Measurements from ENCODE around the gene SERPINA5.

The SERPINA5 gene

GRCh38 chr14:94550041-94550440 is 31.2 kb upstream of the SERPINA5 start:
- no peak for DNase-seq (ENCODE audit: low read depth in 2 of 2)

- no peak for DNase-seq (ENCODE audit: low read depth in 2 of 2)
These were observed 25.2 kb upstream of the SERPINA5 start for GRCh38 chr14:94555991-94556390.

- no peak for DNase-seq (ENCODE audit: low read depth in 2 of 2)
These were observed 23.9 kb upstream of the SERPINA5 start for GRCh38 chr14:94557327-94557726.

- DNase-seq (ENCODE audit: low read depth in 2 of 2) = no peak
These were observed 22.4 kb upstream of the SERPINA5 start for GRCh38 chr14:94558842-94559241.

GRCh38 chr14:94559638-94560290 is 21.5 kb upstream of the SERPINA5 start:
- DNase-seq (ENCODE audit: low read depth in 2 of 2) = no peak

GRCh38 chr14:94560291-94560665 is 20.9 kb upstream of the SERPINA5 start:
- DNase-seq (ENCODE audit: low read depth in 2 of 2) = no peak

GRCh38 chr14:94560751-94561655 is 20.2 kb upstream of the SERPINA5 start, which contains the start of gene SERPINA4:
SERPINA4 (plus strand) TSS chr14:94561442; CDS start chr14:94563483, 2,041 bp downstream.
- no peak for DNase-seq (ENCODE audit: low read depth in 2 of 2)

GRCh38 chr14:94561656-94562010 is 19.6 kb upstream of the SERPINA5 start:
- DNase-seq (ENCODE audit: low read depth in 2 of 2) = no peak

- no peak for DNase-seq (ENCODE audit: low read depth in 2 of 2)
These were observed 19.2 kb upstream of the SERPINA5 start for GRCh38 chr14:94562022-94562421.

GRCh38 chr14:94562941-94563883 is 18.0 kb upstream of the SERPINA5 start:
- no peak for DNase-seq (ENCODE audit: low read depth in 2 of 2)

GRCh38 chr14:94564381-94564780 is 16.8 kb upstream of the SERPINA5 start:
- no peak for DNase-seq (ENCODE audit: low read depth in 2 of 2)

GRCh38 chr14:94568186-94568585 is 13.0 kb upstream of the SERPINA5 start:
- DNase-seq (ENCODE audit: low read depth in 2 of 2) = no peak

- DNase-seq (ENCODE audit: low read depth in 2 of 2) = no peak
These were observed 11.7 kb upstream of the SERPINA5 start for GRCh38 chr14:94569381-94570001.

- no peak for DNase-seq (ENCODE audit: low read depth in 2 of 2)
These were observed 11.2 kb upstream of the SERPINA5 start for GRCh38 chr14:94570002-94570400.

- no peak for DNase-seq (ENCODE audit: low read depth in 2 of 2)
These were observed 10.8 kb upstream of the SERPINA5 start for GRCh38 chr14:94570440-94570839.

GRCh38 chr14:94571395-94571794 is 9.8 kb upstream of the SERPINA5 start:
- no peak for DNase-seq (ENCODE audit: low read depth in 2 of 2)

- DNase-seq (ENCODE audit: low read depth in 2 of 2) = no peak
These were observed 9.3 kb upstream of the SERPINA5 start for GRCh38 chr14:94571950-94572349.

GRCh38 chr14:94572637-94573303 is 8.5 kb upstream of the SERPINA5 start:
- DNase-seq (ENCODE audit: low read depth in 2 of 2) = no peak

- no peak for DNase-seq (ENCODE audit: low read depth in 2 of 2)
These were observed 7.5 kb upstream of the SERPINA5 start for GRCh38 chr14:94573475-94574277.

GRCh38 chr14:94574336-94574735 is 6.9 kb upstream of the SERPINA5 start:
- DNase-seq (ENCODE audit: low read depth in 2 of 2) = no peak

Data from activated CD4-positive, alpha-beta T cell treated with anti-CD3 and anti-CD28 coated beads for 24 hours (primary cell).